ENCODE measurements around the gene IL36G.

DNA sequence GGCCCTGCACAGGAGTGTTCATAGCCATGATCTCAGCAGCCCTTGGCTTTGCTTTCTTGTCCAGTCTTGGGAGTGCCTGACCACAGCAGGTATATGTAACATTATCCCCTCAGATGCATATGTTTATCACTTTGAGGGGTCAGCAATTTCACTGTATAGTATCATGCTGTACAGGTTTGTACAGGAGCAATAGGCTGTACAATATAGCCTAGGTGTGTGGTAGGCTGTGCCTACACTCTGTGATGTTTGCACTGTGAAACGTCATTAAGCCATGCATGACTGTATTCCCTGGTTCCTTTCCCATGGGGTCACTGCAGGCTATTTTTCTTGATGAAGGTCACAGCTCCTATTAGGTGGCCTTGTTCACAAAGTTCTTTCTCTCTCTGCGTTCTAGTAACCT, 4.7 kb upstream of the IL36G start:
- TF ChIP-seq, protein P1, sequence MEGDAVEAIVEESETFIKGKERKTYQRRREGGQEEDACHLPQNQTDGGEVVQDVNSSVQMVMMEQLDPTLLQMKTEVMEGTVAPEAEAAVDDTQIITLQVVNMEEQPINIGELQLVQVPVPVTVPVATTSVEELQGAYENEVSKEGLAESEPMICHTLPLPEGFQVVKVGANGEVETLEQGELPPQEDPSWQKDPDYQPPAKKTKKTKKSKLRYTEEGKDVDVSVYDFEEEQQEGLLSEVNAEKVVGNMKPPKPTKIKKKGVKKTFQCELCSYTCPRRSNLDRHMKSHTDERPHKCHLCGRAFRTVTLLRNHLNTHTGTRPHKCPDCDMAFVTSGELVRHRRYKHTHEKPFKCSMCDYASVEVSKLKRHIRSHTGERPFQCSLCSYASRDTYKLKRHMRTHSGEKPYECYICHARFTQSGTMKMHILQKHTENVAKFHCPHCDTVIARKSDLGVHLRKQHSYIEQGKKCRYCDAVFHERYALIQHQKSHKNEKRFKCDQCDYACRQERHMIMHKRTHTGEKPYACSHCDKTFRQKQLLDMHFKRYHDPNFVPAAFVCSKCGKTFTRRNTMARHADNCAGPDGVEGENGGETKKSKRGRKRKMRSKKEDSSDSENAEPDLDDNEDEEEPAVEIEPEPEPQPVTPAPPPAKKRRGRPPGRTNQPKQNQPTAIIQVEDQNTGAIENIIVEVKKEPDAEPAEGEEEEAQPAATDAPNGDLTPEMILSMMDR (IDR thresholded peaks at IDR 0.05), result no peak
- no peak for TF ChIP-seq POLR2A (IDR thresholded peaks at IDR 0.05)
